ENCODE results near the gene SNTG2. TPM values are rescaled to one million over a fixed set of nuclear protein-coding genes. Genes with fewer than 3 reads are reported as not detected.

SNTG2 gene
- total RNA-seq, 5 donors from 2014 or later (not counting 1 experiment from before 2014, with no cell fraction given) = 0.86 to 4.8 (median 2.7) TPM

GRCh38 chr2:954687-955000 lies 4.0 kb downstream of the SNTG2 start:
- WGBS (ENCODE audit: insufficient coverage) = no CpG with 5 or more reads among the region's 1 CpG
- CTCF ChIA-PET = no interaction called here

GRCh38 chr2:955829-956731 lies 5.4 kb downstream of the SNTG2 start:
- POLR2A ChIA-PET = no interaction called here
- H3K4me3 Mint-ChIP-seq = no peak overlapping the region
- peaks cover 6 to 20% of the 10 kb centered on the region in 2 donors for H3K27me3 Mint-ChIP-seq
- peaks cover 10 to 19% (median 13%) of the 10 kb centered on the region in 3 donors for H3K4me1 Mint-ChIP-seq
- no peak overlapping the region for H3K27ac Mint-ChIP-seq
- 92% methylated on average over 25 of the region's 33 CpGs for WGBS (ENCODE audit: insufficient coverage)
- Histone ChIP-seq H3K4me1 (ENCODE audit: control insufficient read depth in 1 of 2, extremely low read depth in 1 of 2, insufficient read depth in 2 of 2, low read length in 2 of 2) (peaks cover 0 to 8% of the 10 kb centered on the region in 2 experiments), H3K4me3 (ENCODE audit: control insufficient read depth in 1 of 2, extremely low read depth in 1 of 2, low read length in 1 of 2) (no peak overlapping the region), H3K27ac (ENCODE audit: low read length) (no peak overlapping the region), H3K9me3 (no peaks in the 10 kb centered on the region), H3K27me3 (replicated peaks in 1 of 2; ENCODE audit: control insufficient read depth in 2 of 2, extremely low read depth in 1 of 2, insufficient read depth in 2 of 2, low read length in 1 of 2) (peaks cover 9 to 21% of the 10 kb centered on the region in 2 experiments), H3K36me3 (ENCODE audit: control insufficient read depth in 2 of 2, extremely low read depth in 1 of 2, insufficient read depth in 1 of 2, low read length in 1 of 2) (no peaks in the 10 kb centered on the region)
- ATAC-seq (replicated peaks in 1 of 4) (no peak), DNase-seq (no peak)
- no peaks in the 10 kb centered on the region for H3K36me3 Mint-ChIP-seq
- no peaks in the 10 kb centered on the region for H3K9me3 Mint-ChIP-seq
- CTCF ChIA-PET = no interaction called here

More at GRCh38 chr2:954687-955000, 4.0 kb downstream of the SNTG2 start:
- Mint-ChIP-seq H3K27me3 (peaks cover 8 to 22% of the 10 kb centered on the region in 2 donors), H3K4me3 (no peak overlapping the region), H3K36me3 (no peaks in the 10 kb centered on the region), H3K9me3 (no peaks in the 10 kb centered on the region), H3K27ac (no peak overlapping the region), H3K4me1 (peaks cover 12 to 21% (median 15%) of the 10 kb centered on the region in 3 donors)
- Histone ChIP-seq H3K4me1 (ENCODE audit: control insufficient read depth in 1 of 2, extremely low read depth in 1 of 2, insufficient read depth in 2 of 2, low read length in 2 of 2) (peaks cover 0 to 16% of the 10 kb centered on the region in 2 experiments), H3K27ac (ENCODE audit: low read length) (no peak overlapping the region), H3K27me3 (replicated peaks in 1 of 2; ENCODE audit: control insufficient read depth in 2 of 2, extremely low read depth in 1 of 2, insufficient read depth in 2 of 2, low read length in 1 of 2) (peaks cover 9 to 24% of the 10 kb centered on the region in 2 experiments), H3K4me3 (ENCODE audit: control insufficient read depth in 1 of 2, extremely low read depth in 1 of 2, low read length in 1 of 2) (no peak overlapping the region), H3K36me3 (ENCODE audit: control insufficient read depth in 2 of 2, extremely low read depth in 1 of 2, insufficient read depth in 1 of 2, low read length in 1 of 2) (no peaks in the 10 kb centered on the region), H3K9me3 (no peaks in the 10 kb centered on the region)
- POLR2A ChIA-PET = interaction anchor here in 1 of 2 donors (0.6 kb wide), 1 partner anchor 106 kb away, joined by 3 read pairs; no protein-coding TSS in a partner anchor
- no peak for ATAC-seq (replicated peaks in 1 of 4)
- no peak for DNase-seq

GRCh38 chr2:959457-959856 lies 8.8 kb downstream of the SNTG2 start:
- Mint-ChIP-seq H3K27me3 (no peaks in the 10 kb centered on the region), H3K9me3 (no peaks in the 10 kb centered on the region), H3K4me3 (no peak overlapping the region), H3K36me3 (no peaks in the 10 kb centered on the region), H3K27ac (no peak overlapping the region), H3K4me1 (peaks cover 3 to 5% (median 3%) of the 10 kb centered on the region in 3 donors)
- Histone ChIP-seq H3K4me1 (ENCODE audit: control insufficient read depth in 1 of 2, extremely low read depth in 1 of 2, insufficient read depth in 2 of 2, low read length in 2 of 2) (no peaks in the 10 kb centered on the region), H3K4me3 (ENCODE audit: control insufficient read depth in 1 of 2, extremely low read depth in 1 of 2, low read length in 1 of 2) (no peak overlapping the region), H3K27ac (ENCODE audit: low read length) (no peak overlapping the region), H3K9me3 (no peaks in the 10 kb centered on the region), H3K27me3 (replicated peaks in 1 of 2; ENCODE audit: control insufficient read depth in 2 of 2, extremely low read depth in 1 of 2, insufficient read depth in 2 of 2, low read length in 1 of 2) (peaks cover 0 to 9% of the 10 kb centered on the region in 2 experiments), H3K36me3 (ENCODE audit: control insufficient read depth in 2 of 2, extremely low read depth in 1 of 2, insufficient read depth in 1 of 2, low read length in 1 of 2) (no peaks in the 10 kb centered on the region)
- DNase-seq (no peak), ATAC-seq (replicated peaks in 1 of 4) (no peak)
- POLR2A ChIA-PET = no interaction called here
- CTCF ChIA-PET = no interaction called here
- 76% methylated on average over 3 of the region's 10 CpGs for WGBS (ENCODE audit: insufficient coverage)

GRCh38 chr2:960061-960736 lies 9.6 kb downstream of the SNTG2 start:
- peaks cover 0 to 9% of the 10 kb centered on the region in 2 experiments for H3K27me3 ChIP-seq (replicated peaks in 1 of 2; ENCODE audit: control insufficient read depth in 2 of 2, extremely low read depth in 1 of 2, insufficient read depth in 2 of 2, low read length in 1 of 2)
- ChIA-PET POLR2A (no interaction called here), CTCF (no interaction called here)
- no peak for ATAC-seq (replicated peaks in 1 of 4)
- no peak overlapping the region for H3K4me3 ChIP-seq (ENCODE audit: control insufficient read depth in 1 of 2, extremely low read depth in 1 of 2, low read length in 1 of 2)
- H3K36me3 ChIP-seq (ENCODE audit: control insufficient read depth in 2 of 2, extremely low read depth in 1 of 2, insufficient read depth in 1 of 2, low read length in 1 of 2) = no peaks in the 10 kb centered on the region
- H3K27ac Mint-ChIP-seq = no peak overlapping the region
- no peak overlapping the region for H3K4me3 Mint-ChIP-seq
- no peak for DNase-seq
- no peaks in the 10 kb centered on the region for H3K9me3 Mint-ChIP-seq
- H3K4me1 ChIP-seq (ENCODE audit: control insufficient read depth in 1 of 2, extremely low read depth in 1 of 2, insufficient read depth in 2 of 2, low read length in 2 of 2) = no peaks in the 10 kb centered on the region
- H3K36me3 Mint-ChIP-seq = no peaks in the 10 kb centered on the region
- 79% methylated on average over 12 of the region's 14 CpGs for WGBS (ENCODE audit: insufficient coverage)
- peaks cover 0 to 2% (median 0%) of the 10 kb centered on the region in 3 donors for H3K4me1 Mint-ChIP-seq
- H3K27ac ChIP-seq (ENCODE audit: low read length) = no peak overlapping the region
- H3K27me3 Mint-ChIP-seq = no peaks in the 10 kb centered on the region
- H3K9me3 ChIP-seq = no peaks in the 10 kb centered on the region

- no peaks in the 10 kb centered on the region for H3K9me3 ChIP-seq
- no peak overlapping the region for H3K4me3 ChIP-seq (ENCODE audit: control insufficient read depth in 1 of 2, extremely low read depth in 1 of 2, low read length in 1 of 2)
- peaks cover 0 to 9% of the 10 kb centered on the region in 2 experiments for H3K27me3 ChIP-seq (replicated peaks in 1 of 2; ENCODE audit: control insufficient read depth in 2 of 2, extremely low read depth in 1 of 2, insufficient read depth in 2 of 2, low read length in 1 of 2)
- ChIA-PET POLR2A (no interaction called here), CTCF (no interaction called here)
- no peaks in the 10 kb centered on the region for H3K4me1 ChIP-seq (ENCODE audit: control insufficient read depth in 1 of 2, extremely low read depth in 1 of 2, insufficient read depth in 2 of 2, low read length in 2 of 2)
- Mint-ChIP-seq H3K4me3 (no peak overlapping the region), H3K27me3 (peaks cover 0 to 2% of the 10 kb centered on the region in 2 donors), H3K4me1 (peaks cover 0 to 2% (median 0%) of the 10 kb centered on the region in 3 donors), H3K27ac (no peak overlapping the region), H3K36me3 (no peaks in the 10 kb centered on the region), H3K9me3 (no peaks in the 10 kb centered on the region)
- ATAC-seq (replicated peaks in 1 of 4) = no peak
- H3K27ac ChIP-seq (ENCODE audit: low read length) = no peak overlapping the region
- no peaks in the 10 kb centered on the region for H3K36me3 ChIP-seq (ENCODE audit: control insufficient read depth in 2 of 2, extremely low read depth in 1 of 2, insufficient read depth in 1 of 2, low read length in 1 of 2)
- no peak for DNase-seq
These were observed 11.1 kb downstream of the SNTG2 start for GRCh38 chr2:961786-962185.

GRCh38 chr2:963876-964275 lies 13.2 kb downstream of the SNTG2 start:
- Mint-ChIP-seq H3K4me1 (peaks cover 0 to 2% (median 0%) of the 10 kb centered on the region in 3 donors), H3K36me3 (no peaks in the 10 kb centered on the region), H3K27me3 (peaks cover 5 to 9% of the 10 kb centered on the region in 2 donors), H3K9me3 (peaks cover 0 to 7% (median 3%) of the 10 kb centered on the region in 3 donors), H3K4me3 (no peak overlapping the region), H3K27ac (no peak overlapping the region)
- ChIA-PET CTCF (no interaction called here), POLR2A (no interaction called here)
- no peak overlapping the region for H3K27ac ChIP-seq (ENCODE audit: low read length)
- H3K9me3 ChIP-seq = no peaks in the 10 kb centered on the region
- 83% methylated on average over 4 of the region's 6 CpGs for WGBS (ENCODE audit: insufficient coverage)
- H3K4me3 ChIP-seq (ENCODE audit: control insufficient read depth in 1 of 2, extremely low read depth in 1 of 2, low read length in 1 of 2) = no peak overlapping the region
- peaks cover 0 to 4% of the 10 kb centered on the region in 2 experiments for H3K27me3 ChIP-seq (replicated peaks in 1 of 2; ENCODE audit: control insufficient read depth in 2 of 2, extremely low read depth in 1 of 2, insufficient read depth in 2 of 2, low read length in 1 of 2)
- no peak for DNase-seq
- H3K36me3 ChIP-seq (ENCODE audit: control insufficient read depth in 2 of 2, extremely low read depth in 1 of 2, insufficient read depth in 1 of 2, low read length in 1 of 2) = no peaks in the 10 kb centered on the region
- H3K4me1 ChIP-seq (ENCODE audit: control insufficient read depth in 1 of 2, extremely low read depth in 1 of 2, insufficient read depth in 2 of 2, low read length in 2 of 2) = no peaks in the 10 kb centered on the region
- ATAC-seq (replicated peaks in 1 of 4) = no peak

Data from T-cell (primary cell).